ENCODE measurements around the gene TBL2.

DNA sequence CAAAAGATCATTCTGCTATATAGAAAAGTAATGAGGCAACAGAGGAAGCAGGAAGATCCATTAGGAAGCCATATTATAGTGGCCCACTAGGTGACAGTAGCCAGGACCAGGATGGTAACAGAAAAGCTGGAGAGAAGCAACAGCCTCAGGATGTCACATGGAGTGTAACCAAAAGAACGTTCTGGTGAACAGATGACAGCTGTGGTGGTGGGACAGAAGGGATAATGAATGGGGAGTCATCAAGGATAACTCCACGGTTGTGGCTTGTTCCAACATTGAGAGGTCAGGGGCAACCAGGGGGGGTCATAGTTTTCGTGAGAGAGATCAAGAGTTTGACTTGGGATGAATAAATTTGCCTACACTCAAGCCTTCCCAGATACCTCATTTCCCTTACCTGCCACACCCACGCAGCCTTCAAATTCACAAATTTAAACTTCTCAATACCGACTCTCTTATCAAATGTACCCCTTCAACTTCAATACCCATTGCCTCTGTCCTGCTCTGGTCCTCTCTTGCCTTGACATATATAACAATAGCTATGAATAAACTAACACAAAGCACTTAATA is 9.3 kb downstream of the TBL2 start:
- no peak for TF ChIP-seq EZH2phosphoT487 (IDR thresholded peaks at IDR 0.05; ENCODE audit: borderline replicate concordance)
- TF ChIP-seq, protein P1, sequence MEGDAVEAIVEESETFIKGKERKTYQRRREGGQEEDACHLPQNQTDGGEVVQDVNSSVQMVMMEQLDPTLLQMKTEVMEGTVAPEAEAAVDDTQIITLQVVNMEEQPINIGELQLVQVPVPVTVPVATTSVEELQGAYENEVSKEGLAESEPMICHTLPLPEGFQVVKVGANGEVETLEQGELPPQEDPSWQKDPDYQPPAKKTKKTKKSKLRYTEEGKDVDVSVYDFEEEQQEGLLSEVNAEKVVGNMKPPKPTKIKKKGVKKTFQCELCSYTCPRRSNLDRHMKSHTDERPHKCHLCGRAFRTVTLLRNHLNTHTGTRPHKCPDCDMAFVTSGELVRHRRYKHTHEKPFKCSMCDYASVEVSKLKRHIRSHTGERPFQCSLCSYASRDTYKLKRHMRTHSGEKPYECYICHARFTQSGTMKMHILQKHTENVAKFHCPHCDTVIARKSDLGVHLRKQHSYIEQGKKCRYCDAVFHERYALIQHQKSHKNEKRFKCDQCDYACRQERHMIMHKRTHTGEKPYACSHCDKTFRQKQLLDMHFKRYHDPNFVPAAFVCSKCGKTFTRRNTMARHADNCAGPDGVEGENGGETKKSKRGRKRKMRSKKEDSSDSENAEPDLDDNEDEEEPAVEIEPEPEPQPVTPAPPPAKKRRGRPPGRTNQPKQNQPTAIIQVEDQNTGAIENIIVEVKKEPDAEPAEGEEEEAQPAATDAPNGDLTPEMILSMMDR (conservative IDR thresholded peaks at IDR 0.05; ENCODE audit: low read length), result no peak
